ENCODE data around the gene NR1D2. TPM values are rescaled to one million over a fixed set of nuclear protein-coding genes. Genes with fewer than 3 reads are reported as not detected.

Gene NR1D2
- total RNA-seq, 4 donors from 2014 or later = 23.8 to 29.7 (median 25.1) TPM

- TF ChIP-seq POLR2A (IDR thresholded peaks at IDR 0.05) (no peak), CTCF (IDR thresholded peaks at IDR 0.05) (no peak)
- Histone ChIP-seq H3K4me1 (no peaks in the 10 kb centered on the region), H3K27ac (no peak overlapping the region), H3K4me3 (no peak overlapping the region), H3K27me3 (no peaks in the 10 kb centered on the region), H3K36me3 (peaks cover 0 to 18% (median 0%) of the 10 kb centered on the region in 3 donors), H3K9me3 (no peaks in the 10 kb centered on the region)
- no peak for DNase-seq
These were observed 36.0 kb downstream of the NR1D2 start for GRCh38 chr3:23981136-23981535.

- peaks cover 0 to 11% (median 0%) of the 10 kb centered on the region in 3 donors for H3K36me3 ChIP-seq
- no peaks in the 10 kb centered on the region for H3K9me3 ChIP-seq
- no peak for DNase-seq
- H3K27ac ChIP-seq = no peak overlapping the region
- no peak overlapping the region for H3K4me3 ChIP-seq
- no peaks in the 10 kb centered on the region for H3K27me3 ChIP-seq
- TF ChIP-seq POLR2A (IDR thresholded peaks at IDR 0.05) = no peak
- TF ChIP-seq CTCF (IDR thresholded peaks at IDR 0.05) = no peak
- H3K4me1 ChIP-seq = no peaks in the 10 kb centered on the region
These were observed 36.9 kb downstream of the NR1D2 start for GRCh38 chr3:23981955-23982354.

GRCh38 chr3:23984934-23985333 lies 39.8 kb downstream of the NR1D2 start:
- no peak overlapping the region for H3K4me3 ChIP-seq
- H3K4me1 ChIP-seq = no peaks in the 10 kb centered on the region
- no peaks in the 10 kb centered on the region for H3K9me3 ChIP-seq
- DNase-seq = no peak
- no peak overlapping the region for H3K27ac ChIP-seq
- TF ChIP-seq POLR2A (IDR thresholded peaks at IDR 0.05) = no peak
- TF ChIP-seq CTCF (IDR thresholded peaks at IDR 0.05) = no peak
- no peaks in the 10 kb centered on the region for H3K27me3 ChIP-seq
- no peaks in the 10 kb centered on the region for H3K36me3 ChIP-seq

GRCh38 chr3:23985747-23986544 lies 40.9 kb downstream of the NR1D2 start:
- H3K36me3 ChIP-seq = no peaks in the 10 kb centered on the region
- no peaks in the 10 kb centered on the region for H3K9me3 ChIP-seq
- H3K27ac ChIP-seq = no peak overlapping the region
- no peaks in the 10 kb centered on the region for H3K4me1 ChIP-seq
- H3K4me3 ChIP-seq = no peak overlapping the region
- DNase-seq = no peak
- no peaks in the 10 kb centered on the region for H3K27me3 ChIP-seq
- TF ChIP-seq CTCF (IDR thresholded peaks at IDR 0.05) = no peak
- TF ChIP-seq POLR2A (IDR thresholded peaks at IDR 0.05) = no peak

- no peaks in the 10 kb centered on the region for H3K27me3 ChIP-seq
- H3K4me1 ChIP-seq = no peaks in the 10 kb centered on the region
- H3K27ac ChIP-seq = no peak overlapping the region
- H3K9me3 ChIP-seq = no peaks in the 10 kb centered on the region
- H3K36me3 ChIP-seq = no peaks in the 10 kb centered on the region
- DNase-seq = no peak
- no peak for TF ChIP-seq POLR2A (IDR thresholded peaks at IDR 0.05)
- no peak for TF ChIP-seq CTCF (IDR thresholded peaks at IDR 0.05)
- H3K4me3 ChIP-seq = no peak overlapping the region
These were observed 42.3 kb downstream of the NR1D2 start for GRCh38 chr3:23987356-23987755.

Data from Peyer's patch (tissue), 4 donors.